GM23248 (cell line): ENCODE results near the gene KCNJ6.

Source experiments
- EZH2 ChIP-seq: fragments of 200-600 bp; sonication (generic); IDR thresholded peaks from 2 replicates; pipeline ENCODE4 v1.6.1; 2018; ENCODE audit warnings: antibody characterized with exemption, mild to moderate bottlenecking; ENCODE audit not compliant: insufficient read depth, poor library complexity, severe bottlenecking
- EZH2phosphoT487 ChIP-seq: fragments of 200-600 bp; sonication (generic); IDR thresholded peaks from 2 replicates; pipeline ENCODE4 v1.6.1; 2018; ENCODE audit warnings: antibody characterized with exemption, moderate library complexity, mild to moderate bottlenecking, low read depth; ENCODE audit not compliant: insufficient read depth

GRCh38 chr21:37669249-37669648 is 247.0 kb downstream of the KCNJ6 start:
- TF ChIP-seq EZH2phosphoT487 (no peak), EZH2 (no peak)
